Activated CD8-positive, alpha-beta memory T cell treated with anti-CD3 and anti-CD28 coated beads, Interleukin-2, amount 50 U/mL, for 4 hours (primary cell): Measurements from ENCODE around the gene PHC3.

ENCODE experiments used
- DNase-seq: peaks from one replicate; pipeline ENCODE4 v3.0.0-alpha.2; 2020

Gene PHC3

DNA sequence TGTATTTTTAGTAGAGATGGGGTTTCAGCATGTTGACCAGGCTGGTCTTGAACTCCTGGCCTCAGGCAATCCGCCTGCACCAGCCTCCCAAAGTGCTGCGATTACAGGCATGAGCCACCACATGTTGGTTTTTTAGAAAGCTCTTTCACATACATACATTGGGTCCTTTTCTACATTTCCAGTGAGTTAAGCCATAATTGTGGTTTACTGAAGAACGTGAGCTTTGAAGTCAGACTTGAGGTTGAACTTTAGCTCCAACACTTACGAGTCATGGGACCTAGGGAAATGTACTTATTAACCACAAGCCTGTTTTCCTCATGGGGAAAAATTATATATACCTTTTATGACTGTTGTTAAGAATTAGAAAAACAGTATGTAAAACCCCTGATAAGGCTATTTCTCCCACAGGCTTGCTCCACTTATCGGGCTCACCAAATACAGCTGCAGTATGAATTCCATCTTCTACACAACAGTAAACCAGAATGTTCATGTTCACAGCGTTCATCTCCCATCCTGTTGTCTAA is 104.8 kb downstream of the PHC3 start:
- DNase-seq: no peak

DNA sequence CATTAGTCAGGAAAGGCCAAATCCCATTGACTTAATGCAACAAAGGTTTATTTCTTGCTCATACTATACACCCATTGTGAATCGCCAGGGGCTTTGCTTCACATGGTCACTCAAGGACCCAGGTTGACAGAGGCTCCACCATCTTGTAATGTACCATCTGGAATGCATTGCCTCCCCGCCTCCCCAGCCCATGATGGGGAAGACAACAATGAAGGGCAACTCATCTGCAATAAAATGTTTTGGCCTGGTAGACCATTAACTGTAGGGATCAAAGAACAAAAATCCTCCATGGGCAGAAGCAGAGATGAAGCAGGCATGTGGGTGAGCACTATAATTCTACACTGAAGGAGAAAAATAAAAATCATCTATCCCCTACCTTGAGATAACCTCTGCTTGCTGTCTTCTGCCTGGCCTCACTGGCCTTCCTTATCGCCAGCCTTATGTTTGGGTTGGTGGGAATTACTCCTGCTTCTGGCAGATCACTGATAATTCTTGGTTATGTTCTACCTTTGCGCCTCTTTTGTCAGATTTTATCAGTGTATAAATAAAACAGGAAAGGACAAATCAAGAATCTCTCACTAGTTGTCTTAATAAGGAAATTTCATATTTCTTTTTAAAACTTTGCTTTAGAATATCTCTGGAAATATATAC is 106.0 kb downstream of the PHC3 start:
- DNase-seq: no peak

- no peak for DNase-seq
Observed at GRCh38 chr3:170064108-170064507, 117.4 kb downstream of the PHC3 start.

DNA sequence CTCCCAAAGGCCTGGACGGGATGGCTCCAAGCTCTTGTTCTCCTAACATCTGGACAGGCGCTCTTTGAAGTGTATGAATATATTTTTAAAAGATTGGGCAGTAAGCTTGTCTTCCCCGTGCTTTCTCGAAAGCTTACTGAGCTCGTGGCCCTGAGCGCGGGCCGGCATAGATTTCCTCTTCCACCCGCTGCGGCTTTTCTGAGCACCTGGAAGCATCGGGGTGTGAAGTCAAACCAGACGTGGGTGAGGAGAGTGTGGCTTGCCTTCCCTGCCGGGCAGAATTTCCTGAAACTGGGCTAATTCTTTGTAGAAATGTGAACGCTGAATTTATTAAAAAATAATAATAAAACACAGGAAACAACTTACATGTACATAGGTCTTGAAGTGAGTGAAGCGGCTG is 117.8 kb downstream of the PHC3 start:
- DNase-seq: no peak

GRCh38 chr3:170062769-170063168 is 118.8 kb downstream of the PHC3 start:
- no peak for DNase-seq

DNA sequence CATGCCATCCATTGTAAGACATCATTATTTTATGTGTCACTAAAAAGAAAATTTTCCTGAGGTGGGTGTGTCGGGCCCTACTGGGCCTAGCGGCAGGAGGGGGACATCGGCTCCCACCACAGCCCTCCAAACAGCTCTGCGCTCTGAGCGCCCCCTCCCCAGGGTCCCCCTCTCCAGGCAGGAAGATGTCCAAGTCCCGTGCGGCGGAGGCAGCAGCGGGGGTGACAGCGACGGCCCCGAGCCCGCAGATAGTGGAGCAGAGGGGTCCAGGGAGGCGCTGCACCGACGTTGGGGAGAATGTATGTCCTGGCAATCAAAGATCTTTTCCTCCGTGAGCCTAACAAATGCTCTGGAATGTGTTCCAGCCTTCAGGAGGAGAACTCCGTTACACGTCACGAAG is 119.5 kb downstream of the PHC3 start:
- no peak for DNase-seq

DNA sequence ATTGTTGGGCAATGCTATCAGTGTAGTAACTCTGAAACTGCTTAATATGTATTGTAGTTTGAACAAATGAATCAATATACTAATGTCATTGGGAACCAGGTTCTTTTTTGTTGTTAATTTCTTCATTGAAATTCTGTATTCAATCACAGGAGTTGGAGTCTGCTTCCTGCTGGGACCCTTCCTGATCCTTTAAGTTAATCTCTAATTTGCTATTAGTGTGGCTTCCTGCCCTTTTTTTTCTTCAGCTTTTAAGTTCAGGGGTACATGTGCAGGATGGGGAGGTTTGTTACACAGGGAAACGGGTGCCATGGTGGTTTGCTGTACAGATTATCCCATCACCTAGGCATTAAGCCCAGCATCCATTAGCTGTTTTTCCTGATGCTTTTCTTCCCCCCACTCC is 122.1 kb downstream of the PHC3 start:
- DNase-seq: no peak

GRCh38 chr3:170058127-170058526 is 123.4 kb downstream of the PHC3 start:
- DNase-seq: no peak

- no peak for DNase-seq
Observed at GRCh38 chr3:170057550-170057949, 124.0 kb downstream of the PHC3 start.

DNA sequence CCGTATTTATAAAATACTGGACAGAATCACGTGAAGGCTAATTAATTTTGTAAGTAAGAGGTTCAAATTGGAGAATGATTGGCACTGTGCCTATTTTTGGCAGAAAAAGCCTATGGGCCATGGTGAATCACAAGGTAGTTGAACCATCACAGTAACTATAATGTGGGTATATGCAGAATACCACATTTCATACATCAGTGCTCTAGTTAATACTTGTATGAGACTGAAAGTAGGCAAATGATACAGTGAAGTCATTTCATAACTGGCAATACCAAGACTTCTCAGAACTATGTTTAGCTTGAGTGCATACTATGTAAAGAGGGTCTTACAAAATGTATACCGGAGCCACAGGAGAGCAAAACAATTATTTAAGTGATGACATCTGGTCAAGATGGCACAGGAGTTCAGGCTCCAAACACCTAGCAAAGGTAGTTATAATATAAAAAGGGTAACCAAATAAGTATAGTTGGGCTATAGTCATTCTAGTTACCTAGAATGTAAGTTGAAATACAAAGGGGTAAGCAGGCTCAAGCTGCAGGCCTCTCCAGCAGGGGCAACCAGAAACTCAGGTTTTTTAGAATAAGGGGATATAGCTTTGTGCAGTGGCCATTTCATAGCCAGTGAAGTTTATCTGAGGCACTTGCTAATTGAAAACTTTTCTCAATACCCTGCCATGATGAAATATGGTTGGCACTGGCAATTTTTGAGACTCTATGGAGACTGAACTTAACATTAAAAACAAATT is 124.7 kb downstream of the PHC3 start:
- no peak for DNase-seq

- DNase-seq: no peak
Observed at GRCh38 chr3:170055209-170055608, 126.3 kb downstream of the PHC3 start.

DNA sequence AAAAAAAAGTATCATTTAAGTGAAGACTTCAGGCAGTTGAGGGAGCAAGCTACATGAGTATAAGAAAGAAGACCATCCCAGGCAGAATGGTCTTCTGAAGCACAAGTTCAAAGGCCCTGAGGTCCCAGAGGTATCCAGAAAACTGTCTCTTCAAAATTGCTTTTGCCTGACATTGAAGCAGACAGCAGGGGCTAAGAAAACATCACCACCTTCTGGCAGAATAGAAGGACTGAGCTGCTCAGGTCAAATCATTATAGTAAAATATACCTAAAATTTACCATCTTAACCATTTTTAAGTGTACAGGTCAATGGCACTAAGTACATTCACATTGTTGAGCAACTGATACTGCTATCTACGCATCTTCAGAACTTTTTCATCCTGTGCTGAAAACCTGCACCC is 127.3 kb downstream of the PHC3 start:
- no peak for DNase-seq

DNA sequence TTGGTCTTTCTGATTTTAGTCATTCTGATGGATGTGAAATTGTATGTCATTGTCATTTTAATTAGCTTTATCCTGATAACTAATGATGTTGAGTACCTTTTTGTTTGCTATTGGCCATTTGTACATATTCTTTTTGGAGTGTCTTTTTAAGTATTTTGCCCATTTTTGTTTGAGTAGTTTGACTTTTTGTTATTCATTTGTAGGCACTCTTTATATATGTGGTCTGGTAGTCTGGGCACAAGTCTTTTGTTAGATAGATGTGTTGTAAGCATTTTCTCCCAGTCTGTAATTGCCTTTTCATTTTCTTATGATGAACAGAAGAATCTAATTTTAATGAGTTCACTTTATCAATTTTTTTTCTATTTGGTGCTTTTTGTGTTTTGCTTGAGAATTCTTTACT is 129.1 kb downstream of the PHC3 start:
- DNase-seq: no peak

- DNase-seq: no peak
Observed at GRCh38 chr3:170050753-170051152, 130.8 kb downstream of the PHC3 start.

DNA sequence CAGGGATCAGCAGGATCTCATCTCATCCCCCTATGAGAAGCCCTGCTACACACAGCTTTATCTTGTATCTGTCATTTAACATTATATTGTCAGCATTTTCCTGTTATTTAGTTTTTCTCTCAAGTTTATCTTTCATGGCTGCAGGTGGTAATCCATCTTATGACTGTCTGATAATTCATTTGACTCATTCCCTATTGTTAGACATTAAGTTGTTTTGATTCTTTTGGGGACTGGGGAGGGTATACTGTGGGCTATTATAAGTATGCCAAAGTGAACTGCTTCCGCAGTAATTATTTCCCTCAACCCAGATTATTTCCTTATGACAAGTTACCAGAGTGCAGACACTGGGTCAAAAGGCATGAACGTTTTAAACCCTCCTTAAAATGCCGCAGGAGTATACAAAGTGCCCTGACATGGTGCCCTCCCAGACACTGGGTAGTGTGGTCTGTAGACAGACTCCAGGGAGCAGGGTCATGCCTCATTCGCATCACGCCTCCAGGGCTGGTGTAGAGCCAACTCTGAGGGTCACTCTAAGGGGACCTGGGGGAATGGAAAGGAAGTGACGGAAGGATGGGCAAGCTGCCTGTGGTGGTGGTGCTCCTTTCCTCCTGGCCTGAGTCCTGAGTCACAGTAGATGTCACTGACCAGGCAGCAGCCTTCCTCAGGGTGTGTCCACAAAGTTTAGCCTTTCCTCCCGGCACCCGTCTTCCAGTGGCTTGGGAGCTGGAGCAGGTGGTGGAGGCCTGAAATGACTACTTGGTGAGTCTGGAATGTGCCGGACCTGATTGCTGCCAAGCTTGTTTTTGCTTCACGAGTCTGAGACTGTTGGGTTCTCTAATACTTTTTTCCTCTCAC is 132.2 kb downstream of the PHC3 start:
- DNase-seq: no peak

- DNase-seq: no peak
Observed at GRCh38 chr3:170047133-170047404, 134.5 kb downstream of the PHC3 start.

DNA sequence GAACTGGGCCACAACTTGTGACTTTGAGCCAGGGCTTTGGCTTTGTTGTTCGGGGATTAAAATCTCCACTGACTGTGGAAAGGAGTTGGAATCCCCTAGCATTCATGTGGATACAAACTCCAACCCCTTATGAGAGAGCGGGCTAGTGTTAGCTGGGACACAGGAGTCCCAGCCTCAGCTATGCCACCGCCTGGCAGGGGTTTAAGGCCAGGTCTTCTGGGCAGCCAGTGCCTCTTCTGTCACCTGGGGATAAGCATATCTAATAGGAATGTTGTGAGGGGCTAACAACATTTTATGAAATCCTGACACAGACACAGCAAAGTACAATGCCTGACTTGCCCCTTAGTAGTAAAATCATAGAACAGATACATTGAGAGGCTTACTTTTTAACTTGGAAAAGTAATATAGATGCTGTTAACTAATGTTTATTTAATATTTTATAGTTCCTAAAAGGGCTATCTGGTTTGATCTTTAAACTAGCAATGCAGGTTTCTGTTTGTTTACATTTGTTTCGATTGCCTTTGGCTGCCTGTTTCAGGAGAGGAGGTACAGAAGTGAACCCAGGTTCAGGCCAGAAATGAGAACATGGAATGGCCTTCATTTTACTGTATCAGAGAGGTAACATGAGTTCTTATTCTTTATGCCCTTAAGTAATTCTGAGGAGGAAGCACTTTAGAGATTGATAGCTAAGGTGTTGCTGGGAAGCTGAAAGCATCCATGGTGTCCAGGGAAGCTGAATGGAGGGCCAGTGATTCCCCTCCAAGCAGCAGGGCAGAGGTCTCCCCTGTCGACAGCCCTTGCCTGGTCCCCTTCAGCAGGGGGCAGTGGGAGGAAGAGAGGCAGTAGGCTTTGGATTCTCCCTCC is 135.0 kb downstream of the PHC3 start:
- DNase-seq: no peak

GRCh38 chr3:170044795-170045244 is 136.7 kb downstream of the PHC3 start:
- no peak for DNase-seq

DNA sequence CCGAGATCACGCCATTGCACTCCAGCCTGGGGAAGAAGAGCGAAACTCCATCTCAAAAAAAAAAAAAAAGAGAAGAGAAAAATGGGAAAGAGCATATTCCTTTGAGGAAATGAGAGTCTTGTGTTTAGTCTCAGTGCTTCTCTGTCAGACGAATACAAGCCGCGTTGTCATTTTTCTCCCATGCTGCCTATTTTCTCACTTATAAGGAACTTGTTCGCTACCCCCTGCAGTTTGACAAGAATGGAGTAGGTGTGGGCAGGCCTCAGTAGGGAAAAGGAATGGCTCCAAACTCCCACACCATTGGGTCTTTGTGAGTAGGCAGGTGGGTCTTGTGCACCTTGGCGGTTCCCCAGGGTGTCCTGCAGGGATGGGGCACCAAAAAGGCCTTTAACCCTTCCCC is 137.3 kb downstream of the PHC3 start:
- no peak for DNase-seq

DNA sequence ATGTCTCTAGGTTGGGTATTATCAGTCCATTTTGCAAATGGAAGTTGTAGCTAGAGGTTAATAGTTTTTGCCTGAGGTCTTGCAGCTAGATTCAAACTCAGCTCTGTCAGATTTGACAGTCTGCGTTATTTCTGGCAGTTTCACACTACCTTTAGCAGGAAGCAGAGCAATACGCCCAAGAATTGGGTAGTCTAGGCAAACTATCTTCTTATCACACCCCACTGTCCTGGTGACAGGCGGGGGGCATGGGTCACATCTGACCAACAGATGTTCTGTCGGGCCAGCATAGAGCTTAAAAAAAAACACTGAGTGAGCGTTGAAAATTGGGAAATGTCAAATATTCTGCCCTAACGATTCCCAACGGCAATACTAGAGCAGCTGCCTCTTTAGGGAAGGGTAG is 138.0 kb downstream of the PHC3 start:
- no peak for DNase-seq

DNA sequence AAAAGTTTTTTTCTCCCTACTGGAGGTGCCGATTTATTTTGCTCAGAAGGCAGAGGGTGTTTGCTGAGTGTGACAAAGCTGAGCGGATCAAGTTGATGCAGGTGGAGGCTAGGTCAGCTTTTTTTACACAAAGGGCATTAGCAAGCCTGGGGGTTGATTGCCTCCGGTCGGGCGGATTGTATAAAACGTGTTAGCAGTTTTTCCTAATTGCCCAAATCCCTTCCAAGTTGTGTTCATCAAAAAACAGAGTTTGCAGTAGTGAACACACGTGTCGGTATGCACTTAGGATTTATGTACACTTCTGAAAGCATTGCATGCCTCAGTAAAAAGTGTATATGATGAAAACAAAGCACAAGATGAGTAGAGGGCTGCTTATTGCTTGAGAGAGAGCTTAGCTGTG is 141.1 kb downstream of the PHC3 start:
- DNase-seq: no peak

DNA sequence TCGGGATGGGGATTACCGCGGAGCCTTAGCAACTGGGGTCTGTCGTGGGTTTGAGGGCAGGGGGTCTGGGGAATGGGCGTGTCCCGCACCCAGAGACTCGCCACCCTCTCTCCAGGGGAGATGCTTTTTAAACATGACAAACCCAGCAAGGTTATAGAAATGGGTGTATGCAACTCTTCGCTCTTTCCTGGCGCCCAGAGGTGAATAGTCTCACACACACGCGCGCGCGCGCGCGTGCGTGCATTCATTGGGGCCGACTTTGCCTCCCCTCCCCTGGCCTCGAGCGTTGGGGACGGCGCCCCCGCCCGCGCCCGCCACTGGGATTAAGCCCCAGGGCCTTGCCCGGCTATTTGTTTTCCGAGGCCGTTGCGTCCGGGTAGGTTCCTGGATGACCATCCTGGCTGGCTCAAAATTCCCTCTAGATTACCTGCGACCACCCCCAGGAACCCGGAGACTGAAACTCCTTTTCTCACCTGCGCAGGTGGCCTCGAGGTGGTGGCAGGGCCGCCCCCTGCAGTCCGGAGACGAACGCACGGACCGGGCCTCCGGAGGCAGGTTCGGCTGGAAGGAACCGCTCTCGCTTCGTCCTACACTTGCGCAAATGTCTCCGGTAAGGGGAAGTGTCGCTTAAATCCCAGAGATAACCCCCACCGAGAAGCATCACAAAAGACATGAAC is 143.0 kb downstream of the PHC3 start:
- DNase-seq: peak; percentile 38
